Measurements from ENCODE around the gene KCTD1.

DNA sequence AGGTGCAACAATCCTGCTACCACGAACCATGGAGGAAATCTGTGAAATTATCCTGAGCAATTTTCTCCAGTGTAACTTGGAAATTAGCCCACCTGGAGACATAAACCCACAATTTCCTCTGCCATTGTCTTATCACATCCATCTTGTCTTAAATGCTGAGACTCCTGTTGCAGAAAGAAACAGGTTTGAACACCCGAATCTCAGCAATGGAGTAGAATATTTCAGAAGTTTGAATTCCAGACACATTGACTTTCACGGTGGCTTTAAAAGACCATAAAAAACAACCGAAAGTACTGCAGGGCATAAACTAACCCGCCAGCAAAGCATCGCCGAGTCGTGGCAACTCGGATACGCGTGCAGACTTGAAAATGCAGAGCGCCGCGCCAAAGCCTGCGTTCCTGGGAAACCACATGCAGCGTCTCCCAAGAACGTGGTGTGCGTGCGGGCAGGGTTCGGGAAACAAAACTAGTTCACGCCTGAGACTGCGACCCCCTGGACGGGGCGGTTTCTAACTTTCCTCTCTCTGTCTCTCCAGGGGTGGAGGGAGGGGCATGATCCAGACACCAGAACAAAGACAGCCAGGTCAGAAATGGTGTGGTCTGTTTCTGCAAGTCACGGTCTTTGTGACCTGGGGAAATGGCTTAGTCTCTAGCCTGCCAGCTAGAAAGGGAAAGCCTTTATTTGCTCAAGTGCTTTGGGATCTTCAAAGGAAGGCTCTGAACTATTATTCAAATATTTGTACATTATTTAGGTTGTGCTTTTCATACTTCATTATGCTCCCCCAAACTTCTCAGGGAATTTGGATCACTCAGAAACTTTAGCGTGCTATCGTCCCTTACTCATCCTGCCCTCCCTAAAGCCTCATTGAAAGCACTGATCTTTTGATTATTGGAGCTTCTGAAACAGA lies 26.9 kb upstream of the KCTD1 start:
- TF ChIP-seq POLR2A (IDR thresholded peaks at IDR 0.05) (no peak), EP300 (IDR thresholded peaks at IDR 0.05) (no peak)
- TF ChIP-seq, protein P1, sequence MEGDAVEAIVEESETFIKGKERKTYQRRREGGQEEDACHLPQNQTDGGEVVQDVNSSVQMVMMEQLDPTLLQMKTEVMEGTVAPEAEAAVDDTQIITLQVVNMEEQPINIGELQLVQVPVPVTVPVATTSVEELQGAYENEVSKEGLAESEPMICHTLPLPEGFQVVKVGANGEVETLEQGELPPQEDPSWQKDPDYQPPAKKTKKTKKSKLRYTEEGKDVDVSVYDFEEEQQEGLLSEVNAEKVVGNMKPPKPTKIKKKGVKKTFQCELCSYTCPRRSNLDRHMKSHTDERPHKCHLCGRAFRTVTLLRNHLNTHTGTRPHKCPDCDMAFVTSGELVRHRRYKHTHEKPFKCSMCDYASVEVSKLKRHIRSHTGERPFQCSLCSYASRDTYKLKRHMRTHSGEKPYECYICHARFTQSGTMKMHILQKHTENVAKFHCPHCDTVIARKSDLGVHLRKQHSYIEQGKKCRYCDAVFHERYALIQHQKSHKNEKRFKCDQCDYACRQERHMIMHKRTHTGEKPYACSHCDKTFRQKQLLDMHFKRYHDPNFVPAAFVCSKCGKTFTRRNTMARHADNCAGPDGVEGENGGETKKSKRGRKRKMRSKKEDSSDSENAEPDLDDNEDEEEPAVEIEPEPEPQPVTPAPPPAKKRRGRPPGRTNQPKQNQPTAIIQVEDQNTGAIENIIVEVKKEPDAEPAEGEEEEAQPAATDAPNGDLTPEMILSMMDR (IDR thresholded peaks at IDR 0.05): no peak

Data from ovary (tissue), 3 donors.